GM18951 (cell line): ENCODE results near the gene SIGLEC7.

ENCODE experiments used
- POLR2A ChIP-seq: IDR thresholded peaks from 4 replicates; pipeline ENCODE4 v1.6.1; 2011; ENCODE audit warnings: mild to moderate bottlenecking; ENCODE audit not compliant: insufficient read length, insufficient read depth; ENCODE audit errors: extremely low read depth
- in situ Hi-C: fragments of 300-500 bp; cut with MboI; formaldehyde crosslinking; loops from one replicate; pipeline ENCODE4 v1.12.0; 2022; ENCODE audit warnings: low sequenced_read_pairs, mixed read lengths, inconsistent platforms; ENCODE audit not compliant: unreplicated experiment

The SIGLEC7 gene

GRCh38 chr19:51123381-51123800, 18.7 kb upstream of the SIGLEC7 start:
- TF ChIP-seq POLR2A: no peak
- in situ Hi-C loops: no loop called here

- in situ Hi-C loops: no loop called here
- TF ChIP-seq POLR2A: no peak
Observed at GRCh38 chr19:51123802-51124201, 18.3 kb upstream of the SIGLEC7 start.

- in situ Hi-C loops: no loop called here
Observed at GRCh38 chr19:51124216-51124615, 17.9 kb upstream of the SIGLEC7 start.

GRCh38 chr19:51124729-51125128, 17.4 kb upstream of the SIGLEC7 start, which contains the start of gene SIGLEC9:
TSS of gene SIGLEC9 (plus strand) at chr19:51124906. CDS start at chr19:51124975, 69 bp downstream.
- TF ChIP-seq POLR2A: no peak
- in situ Hi-C loops: no loop called here

More at GRCh38 chr19:51124216-51124615, 17.9 kb upstream of the SIGLEC7 start:
- TF ChIP-seq POLR2A: no peak

GRCh38 chr19:51125421-51126075, 16.6 kb upstream of the SIGLEC7 start:
- in situ Hi-C loops: no loop called here
- TF ChIP-seq POLR2A: no peak

- in situ Hi-C loops: no loop called here
- no peak for TF ChIP-seq POLR2A
Observed at GRCh38 chr19:51127032-51127431, 15.1 kb upstream of the SIGLEC7 start.

- no peak for TF ChIP-seq POLR2A
- in situ Hi-C loops: no loop called here
Observed at GRCh38 chr19:51127755-51128154, 14.3 kb upstream of the SIGLEC7 start.

- in situ Hi-C loops: no loop called here
- no peak for TF ChIP-seq POLR2A
Observed at GRCh38 chr19:51128227-51128626, 13.9 kb upstream of the SIGLEC7 start.

GRCh38 chr19:51129716-51130115, 12.4 kb upstream of the SIGLEC7 start:
- in situ Hi-C loops: no loop called here
- no peak for TF ChIP-seq POLR2A

- no peak for TF ChIP-seq POLR2A
- in situ Hi-C loops: no loop called here
Observed at GRCh38 chr19:51131780-51132680, 10.1 kb upstream of the SIGLEC7 start.

- no peak for TF ChIP-seq POLR2A
- in situ Hi-C loops: no loop called here
Observed at GRCh38 chr19:51135004-51135403, 7.1 kb upstream of the SIGLEC7 start.

GRCh38 chr19:51135986-51136762, 5.9 kb upstream of the SIGLEC7 start:
- TF ChIP-seq POLR2A: no peak
- in situ Hi-C loops: no loop called here
